Fibroblast of upper back skin (primary cell): Measurements from ENCODE around the gene FGG.
"Not testable (repeated sequence)": the region's sequence is repeated elsewhere in the genome, so short reads cannot be mapped to it uniquely, and the experiment has no call there.

Experiments used
- DNase-seq: peaks from one replicate; pipeline ENCODE4 v3.0.0-alpha.2; 2013

FGG gene

GRCh38 chr4:154610582-154610981, 1.9 kb downstream of the FGG start:
- no peak for DNase-seq

- no peak for DNase-seq
These were observed 2.9 kb downstream of the FGG start for GRCh38 chr4:154609532-154609931.

GRCh38 chr4:154608361-154609252, 3.8 kb downstream of the FGG start:
- no peak for DNase-seq

GRCh38 chr4:154606728-154607723, 5.4 kb downstream of the FGG start:
- DNase-seq, result no peak

- DNase-seq, result no peak
These were observed 7.7 kb downstream of the FGG start for GRCh38 chr4:154604696-154605200.

- DNase-seq, result no peak
These were observed 9.2 kb downstream of the FGG start for GRCh38 chr4:154603033-154603943.

- DNase-seq, result no peak
These were observed 9.9 kb downstream of the FGG start for GRCh38 chr4:154602404-154603020.

- no peak for DNase-seq
These were observed 14.4 kb downstream of the FGG start for GRCh38 chr4:154597798-154598774.

- DNase-seq, result not testable (repeated sequence)
These were observed 15.2 kb downstream of the FGG start for GRCh38 chr4:154597281-154597680.

GRCh38 chr4:154595807-154596206, 16.6 kb downstream of the FGG start:
- DNase-seq, result no peak

- not testable (repeated sequence) for DNase-seq
These were observed 18.1 kb downstream of the FGG start for GRCh38 chr4:154594343-154594742.

GRCh38 chr4:154593868-154594267, 18.6 kb downstream of the FGG start:
- no peak for DNase-seq

GRCh38 chr4:154591890-154592289, 20.6 kb downstream of the FGG start:
- DNase-seq, result no peak

- no peak for DNase-seq
These were observed 22.0 kb downstream of the FGG start, which contains the start of gene FGA for GRCh38 chr4:154590329-154591006. TSS of gene FGA (minus strand) at chr4:154590742. CDS start at chr4:154590687, 55 bp downstream.

- DNase-seq, result no peak
These were observed 22.9 kb downstream of the FGG start for GRCh38 chr4:154589296-154590197.

- DNase-seq, result no peak
These were observed 24.3 kb downstream of the FGG start for GRCh38 chr4:154588198-154588597.

GRCh38 chr4:154586296-154587033, 26.0 kb downstream of the FGG start:
- DNase-seq, result no peak
